ENCODE results near the gene P2RX2. TPM values are rescaled to one million over a fixed set of nuclear protein-coding genes. Genes with fewer than 3 reads are reported as not detected.

The P2RX2 gene
- total and polyA plus RNA-seq, 8 donors: 0.08 to 12.0 (median 0.37) TPM; not detected in 3

DNA sequence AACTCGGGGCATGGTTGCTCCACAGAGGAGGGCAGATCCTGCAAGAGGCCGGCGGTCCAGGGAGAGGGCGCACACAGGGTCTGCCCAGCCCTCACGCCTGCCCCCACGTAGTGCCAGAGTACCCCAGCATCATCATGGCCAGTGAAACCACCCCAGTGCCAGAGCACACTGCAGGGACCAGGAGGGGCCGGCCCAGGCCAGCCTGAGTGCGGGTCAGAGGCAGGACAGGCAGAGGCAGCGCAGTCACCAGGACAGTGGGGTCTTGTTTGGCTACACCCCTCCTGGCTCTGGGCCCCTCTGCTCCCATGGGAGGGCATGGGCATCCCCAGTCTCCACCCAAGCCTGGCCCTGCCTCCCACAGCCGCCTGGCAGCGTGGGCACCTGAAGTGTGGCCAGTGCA is 42.9 kb upstream of the P2RX2 start:
- intact Hi-C loops (cut with DNase I): no loop called here
- Histone ChIP-seq H3K4me1 (no peaks in the 10 kb centered on the region), H3K9me3 (no peaks in the 10 kb centered on the region), H3K36me3 (peaks cover 2 to 13% (median 4%) of the 10 kb centered on the region in 3 donors), H3K4me3 (no peak overlapping the region), H3K27me3 (no peaks in the 10 kb centered on the region), H3K27ac (no peak overlapping the region)
- TF ChIP-seq, protein P1, sequence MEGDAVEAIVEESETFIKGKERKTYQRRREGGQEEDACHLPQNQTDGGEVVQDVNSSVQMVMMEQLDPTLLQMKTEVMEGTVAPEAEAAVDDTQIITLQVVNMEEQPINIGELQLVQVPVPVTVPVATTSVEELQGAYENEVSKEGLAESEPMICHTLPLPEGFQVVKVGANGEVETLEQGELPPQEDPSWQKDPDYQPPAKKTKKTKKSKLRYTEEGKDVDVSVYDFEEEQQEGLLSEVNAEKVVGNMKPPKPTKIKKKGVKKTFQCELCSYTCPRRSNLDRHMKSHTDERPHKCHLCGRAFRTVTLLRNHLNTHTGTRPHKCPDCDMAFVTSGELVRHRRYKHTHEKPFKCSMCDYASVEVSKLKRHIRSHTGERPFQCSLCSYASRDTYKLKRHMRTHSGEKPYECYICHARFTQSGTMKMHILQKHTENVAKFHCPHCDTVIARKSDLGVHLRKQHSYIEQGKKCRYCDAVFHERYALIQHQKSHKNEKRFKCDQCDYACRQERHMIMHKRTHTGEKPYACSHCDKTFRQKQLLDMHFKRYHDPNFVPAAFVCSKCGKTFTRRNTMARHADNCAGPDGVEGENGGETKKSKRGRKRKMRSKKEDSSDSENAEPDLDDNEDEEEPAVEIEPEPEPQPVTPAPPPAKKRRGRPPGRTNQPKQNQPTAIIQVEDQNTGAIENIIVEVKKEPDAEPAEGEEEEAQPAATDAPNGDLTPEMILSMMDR (IDR thresholded peaks at IDR 0.05): no peak
- ATAC-seq (no peak), DNase-seq (peak in 1 of 6 donors; percentile 62), FAIRE-seq (no peak)
- 96 to 98% methylated on average over 11 of the region's 11 CpGs for WGBS, 2 donors

DNA sequence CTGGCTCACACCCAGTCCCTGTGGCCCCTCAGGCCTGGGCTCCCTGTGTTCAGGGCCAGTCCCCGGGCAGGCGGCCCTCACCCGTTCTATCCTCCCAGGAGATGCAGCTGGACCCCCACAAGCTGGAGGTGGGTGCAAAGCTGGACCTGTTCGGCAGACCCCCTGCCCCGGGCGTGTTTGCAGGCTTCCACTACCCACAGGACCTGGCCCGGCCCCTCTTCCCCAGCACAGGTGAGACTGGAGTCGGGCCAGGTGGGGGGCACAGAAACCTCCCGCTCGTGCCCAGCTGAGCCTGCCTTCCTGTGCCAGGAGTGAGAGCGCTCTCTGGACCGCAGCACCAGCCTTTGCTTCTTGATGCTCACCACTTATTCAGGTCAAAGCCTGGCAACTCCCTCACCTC is 41.9 kb upstream of the P2RX2 start:
- 95 to 97% methylated on average over 12 of the region's 12 CpGs for WGBS, 2 donors

DNA sequence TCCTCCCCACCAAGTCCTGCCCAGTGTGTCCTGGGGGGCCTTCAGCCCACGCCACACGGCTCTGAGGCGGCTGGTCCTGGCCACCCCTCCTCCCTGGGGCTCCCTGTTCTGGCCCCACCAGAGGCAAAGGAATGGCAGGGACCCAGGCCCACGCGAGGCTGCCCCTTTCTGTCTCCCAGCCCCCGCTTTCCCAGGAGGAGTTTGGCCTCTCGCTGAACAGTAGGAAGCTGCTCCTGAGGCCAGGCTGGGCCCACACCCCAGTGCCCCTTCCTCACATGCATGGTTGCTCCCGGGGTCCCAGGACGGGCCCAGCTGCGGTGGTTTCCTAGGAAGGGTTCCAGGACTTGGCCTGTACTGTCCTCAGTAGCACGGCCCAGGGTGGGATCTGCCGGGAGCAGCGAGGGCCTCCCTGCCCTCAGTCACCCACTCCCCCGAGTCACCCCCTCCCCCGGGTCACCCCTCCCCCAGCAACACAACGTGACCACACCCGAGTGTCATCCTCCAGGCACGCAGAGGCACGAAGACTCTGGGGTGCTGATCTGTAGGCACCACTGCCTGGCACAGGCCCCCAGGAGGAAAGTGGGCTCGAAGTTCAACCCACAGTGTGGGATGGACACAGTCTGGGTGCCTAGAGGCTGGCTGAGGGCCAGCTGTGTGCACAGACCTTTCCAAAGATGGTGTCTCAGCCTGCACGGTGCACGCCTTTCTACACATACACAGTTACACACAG is 41.2 kb upstream of the P2RX2 start:
- peaks cover 2 to 13% (median 4%) of the 10 kb centered on the region in 3 donors for H3K36me3 ChIP-seq
- ATAC-seq: no peak
- H3K27ac ChIP-seq: no peak overlapping the region
- 93 to 94% methylated on average over 22 of the region's 22 CpGs for WGBS, 2 donors
- H3K27me3 ChIP-seq: no peaks in the 10 kb centered on the region
- intact Hi-C loops (cut with DNase I): no loop called here
- no peaks in the 10 kb centered on the region for H3K4me1 ChIP-seq
- FAIRE-seq: no peak
- TF ChIP-seq, protein P1 (IDR thresholded peaks at IDR 0.05): no peak
- H3K4me3 ChIP-seq: no peak overlapping the region
- H3K9me3 ChIP-seq: no peaks in the 10 kb centered on the region
- peak in 1 of 6 donors; percentile 71 for DNase-seq

More for the DNA sequence above, 41.9 kb upstream of the P2RX2 start:
- FAIRE-seq: no peak
- intact Hi-C loops (cut with DNase I): no loop called here
- no peaks in the 10 kb centered on the region for H3K27me3 ChIP-seq
- peaks cover 2 to 13% (median 4%) of the 10 kb centered on the region in 3 donors for H3K36me3 ChIP-seq
- no peaks in the 10 kb centered on the region for H3K4me1 ChIP-seq
- H3K27ac ChIP-seq: no peak overlapping the region
- ATAC-seq: no peak
- no peak overlapping the region for H3K4me3 ChIP-seq
- TF ChIP-seq, protein P1 (IDR thresholded peaks at IDR 0.05): no peak
- DNase-seq: peak in 1 of 6 donors; percentile 79
- H3K9me3 ChIP-seq: no peaks in the 10 kb centered on the region

DNA sequence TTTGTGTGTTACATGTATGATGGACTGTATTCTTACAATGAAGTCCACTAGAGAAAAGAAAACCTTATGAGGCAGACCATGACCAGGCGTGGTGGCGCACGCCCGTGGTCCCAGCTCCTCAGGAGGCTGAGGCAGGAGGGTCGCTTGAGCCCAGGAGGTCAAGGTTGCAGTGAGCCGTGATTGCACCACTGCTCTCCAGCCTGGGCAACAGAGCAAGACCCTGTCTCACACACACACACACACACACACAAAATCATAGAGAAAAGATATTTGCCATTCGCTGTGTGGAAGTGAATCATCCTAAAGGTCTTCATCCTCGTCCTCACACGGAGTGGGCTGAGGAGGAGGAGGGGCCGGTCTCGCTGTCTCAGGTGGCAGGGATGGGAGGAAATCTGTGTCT is 40.5 kb upstream of the P2RX2 start:
- FAIRE-seq (no peak), DNase-seq (no peak), ATAC-seq (no peak)
- WGBS, 2 donors: 92 to 96% methylated on average over 11 of the region's 11 CpGs
- TF ChIP-seq, protein P1 (IDR thresholded peaks at IDR 0.05): no peak
- Histone ChIP-seq H3K27ac (no peak overlapping the region), H3K4me1 (no peaks in the 10 kb centered on the region), H3K36me3 (peaks cover 2 to 13% (median 4%) of the 10 kb centered on the region in 3 donors), H3K27me3 (no peaks in the 10 kb centered on the region), H3K4me3 (no peak overlapping the region), H3K9me3 (no peaks in the 10 kb centered on the region)
- intact Hi-C loops (cut with DNase I): no loop called here

DNA sequence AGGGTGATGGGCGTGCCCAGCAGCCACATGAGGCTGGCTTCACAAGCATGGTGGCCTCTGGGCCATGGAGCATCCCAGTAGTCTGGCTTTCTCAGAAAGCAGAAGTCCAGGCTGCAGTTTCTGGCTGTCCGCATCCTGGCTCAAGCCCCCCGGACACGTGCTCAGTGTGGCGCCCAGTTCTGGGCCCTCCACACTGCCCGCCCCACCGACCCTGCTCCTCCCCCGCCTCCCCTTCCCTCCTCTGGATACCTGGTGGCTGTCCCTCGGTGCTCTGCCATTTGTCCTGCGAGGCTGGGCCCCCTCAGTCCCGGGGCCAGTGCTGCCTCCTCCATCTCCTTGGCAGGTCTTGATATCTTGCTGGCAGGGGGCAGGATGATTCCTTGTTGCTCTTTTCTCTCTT is 39.8 kb upstream of the P2RX2 start:
- Histone ChIP-seq H3K27me3 (no peaks in the 10 kb centered on the region), H3K36me3 (peaks cover 2 to 13% (median 4%) of the 10 kb centered on the region in 3 donors), H3K4me1 (no peaks in the 10 kb centered on the region), H3K27ac (no peak overlapping the region), H3K9me3 (no peaks in the 10 kb centered on the region), H3K4me3 (no peak overlapping the region)
- DNase-seq: peak in 1 of 6 donors; percentile 43
- TF ChIP-seq, protein P1 (IDR thresholded peaks at IDR 0.05): no peak
- no peak for FAIRE-seq
- WGBS, 2 donors: 94 to 96% methylated on average over 11 of the region's 11 CpGs
- ATAC-seq: no peak
- intact Hi-C loops (cut with DNase I): no loop called here
